OCI-M2 (cell line): Measurements from ENCODE around the gene SEC14L6.

ENCODE experiments used
- DNase-seq: peaks from one replicate; lab custom pipeline; 2025; ENCODE audit not compliant: unreplicated experiment; lab: John Stamatoyannopoulos, UW

The SEC14L6 gene

GRCh38 chr22:30500628-30501027 is 45.9 kb downstream of the SEC14L6 start:
- no peak for DNase-seq

GRCh38 chr22:30497466-30498150 is 48.9 kb downstream of the SEC14L6 start:
- DNase-seq, result no peak

DNA sequence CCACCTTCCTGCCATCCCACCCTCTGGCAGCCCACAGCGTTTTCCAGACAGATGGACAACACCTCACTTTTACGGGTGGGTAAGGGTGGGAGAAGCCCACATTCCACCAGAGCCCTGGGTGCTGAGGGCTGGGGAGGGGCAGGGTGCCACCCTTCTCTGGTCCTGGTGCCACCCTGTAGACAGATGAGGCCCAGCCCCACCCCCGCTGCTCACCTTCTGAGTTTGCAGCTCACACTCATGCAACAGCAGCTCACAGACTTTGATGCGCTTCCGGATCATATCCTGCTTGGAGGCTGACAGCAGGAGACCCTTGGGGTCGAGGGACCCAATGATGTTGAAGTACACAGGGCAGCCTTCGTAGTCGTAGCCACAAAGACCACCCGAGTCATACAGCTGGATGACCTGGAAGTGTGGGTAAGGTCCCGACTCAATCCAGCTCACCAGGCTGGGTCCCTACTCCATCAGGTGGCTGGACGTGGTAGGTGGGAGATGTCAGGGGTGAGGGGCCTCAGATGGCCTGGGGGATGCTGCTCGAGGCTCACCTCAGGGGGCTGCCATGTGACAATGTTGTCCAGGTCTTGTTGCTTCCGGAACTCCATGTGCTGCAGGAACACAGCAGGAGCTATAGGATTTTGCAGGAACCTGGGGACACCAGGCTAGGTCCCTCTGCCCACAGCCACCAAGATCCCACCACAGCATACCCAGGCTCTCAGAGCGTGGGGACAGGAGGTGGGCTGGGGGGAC is 51.3 kb downstream of the SEC14L6 start:
- DNase-seq, result no peak

GRCh38 chr22:30492144-30492543 is 54.4 kb downstream of the SEC14L6 start:
- no peak for DNase-seq

DNA sequence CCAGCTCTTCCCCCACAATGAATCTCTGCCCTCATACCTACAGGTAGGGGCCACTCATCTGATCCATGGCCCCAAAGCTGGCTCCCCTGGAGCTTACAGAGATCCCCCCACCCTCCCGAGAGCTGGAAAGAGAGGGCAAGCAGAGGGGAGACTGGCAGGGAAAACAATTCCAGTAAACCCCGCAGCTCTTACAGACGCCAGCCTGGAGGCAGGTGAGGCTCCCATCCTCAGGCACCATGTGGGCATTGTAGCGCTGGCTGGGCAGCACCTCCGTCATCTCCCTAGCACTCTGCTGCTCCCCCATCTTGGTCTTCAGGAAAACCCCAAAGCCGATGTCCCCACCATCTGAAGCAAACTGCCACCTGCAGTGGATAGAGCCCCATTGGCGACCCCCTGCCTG is 55.2 kb downstream of the SEC14L6 start:
- DNase-seq, result no peak

GRCh38 chr22:30490399-30490798 is 56.1 kb downstream of the SEC14L6 start:
- DNase-seq, result no peak

DNA sequence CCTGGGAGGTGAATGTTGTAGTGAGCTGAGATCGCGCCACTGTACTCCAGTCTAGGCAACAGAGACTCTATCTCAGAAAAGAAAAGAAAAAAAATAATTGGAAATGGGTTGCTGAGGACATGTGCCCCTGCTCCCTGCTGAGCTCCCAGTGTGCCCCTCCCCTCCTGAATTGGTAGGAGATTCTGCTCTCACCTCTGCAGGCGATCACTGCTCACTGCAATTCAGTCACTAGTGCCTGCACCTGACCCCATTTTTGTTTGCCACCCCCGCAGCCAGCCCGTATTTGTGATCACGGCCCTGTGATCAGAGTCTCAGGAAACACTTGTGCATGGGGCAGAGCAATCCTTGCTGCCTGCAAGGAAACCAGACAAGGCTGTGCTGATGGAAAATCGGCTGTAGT is 58.4 kb downstream of the SEC14L6 start:
- no peak for DNase-seq

- DNase-seq, result no peak
Observed at GRCh38 chr22:30486661-30487115, 59.9 kb downstream of the SEC14L6 start.

GRCh38 chr22:30486118-30486517 is 60.4 kb downstream of the SEC14L6 start:
- DNase-seq, result no peak

DNA sequence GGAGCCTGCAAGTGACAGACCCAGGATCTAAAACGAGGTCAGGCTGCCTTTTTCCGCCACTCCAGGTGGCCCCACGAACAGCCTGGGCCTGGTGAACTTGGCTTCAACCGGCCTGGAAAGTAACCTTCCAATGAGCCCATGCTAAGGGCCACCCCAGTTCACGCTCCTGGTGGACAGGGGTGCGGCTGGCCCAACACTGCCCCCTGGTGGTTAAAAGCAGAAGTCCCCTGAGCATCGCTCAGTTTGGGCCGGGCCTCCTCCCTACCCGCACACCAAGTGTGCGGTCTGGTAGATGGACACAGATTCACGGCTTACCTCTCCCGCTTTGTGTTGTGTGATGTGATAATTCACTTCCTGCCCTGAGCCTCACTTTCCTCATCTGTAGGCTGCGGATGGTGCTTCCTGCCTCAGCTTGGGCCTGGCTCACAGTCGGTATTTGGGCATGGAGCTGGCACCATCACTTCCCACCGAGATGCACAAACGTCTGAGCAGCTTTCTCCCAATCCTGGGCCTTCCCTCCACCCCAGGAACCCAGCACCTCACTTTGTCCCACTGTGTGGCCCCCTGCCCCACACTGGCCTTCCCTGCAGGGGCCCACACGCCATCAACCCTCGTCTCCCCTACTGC is 61.1 kb downstream of the SEC14L6 start:
- DNase-seq, result peak; percentile 2

DNA sequence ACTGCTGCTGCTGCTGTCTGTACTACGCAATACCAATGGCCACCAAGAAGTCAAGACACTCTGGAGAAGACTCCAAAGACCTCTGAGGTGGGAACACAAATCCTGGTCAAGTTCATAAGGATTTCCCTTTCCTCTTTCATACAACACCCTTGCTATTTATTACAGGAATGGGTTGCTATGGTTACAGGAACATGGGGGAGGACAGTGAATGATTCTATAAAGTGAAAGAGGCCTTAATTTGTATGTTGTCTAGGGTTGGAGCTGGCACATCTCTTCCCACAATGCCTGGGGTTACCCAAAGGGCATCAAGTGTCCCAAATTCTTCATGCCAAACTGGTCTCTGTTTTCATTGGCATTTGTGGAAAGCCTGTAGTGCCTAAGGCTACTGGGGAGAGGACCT is 63.4 kb downstream of the SEC14L6 start:
- DNase-seq, result no peak

- DNase-seq, result no peak
Observed at GRCh38 chr22:30481711-30482110, 64.8 kb downstream of the SEC14L6 start.

- DNase-seq, result no peak
Observed at GRCh38 chr22:30479981-30480380, 66.6 kb downstream of the SEC14L6 start.

GRCh38 chr22:30474683-30475424 is 71.7 kb downstream of the SEC14L6 start:
- no peak for DNase-seq

DNA sequence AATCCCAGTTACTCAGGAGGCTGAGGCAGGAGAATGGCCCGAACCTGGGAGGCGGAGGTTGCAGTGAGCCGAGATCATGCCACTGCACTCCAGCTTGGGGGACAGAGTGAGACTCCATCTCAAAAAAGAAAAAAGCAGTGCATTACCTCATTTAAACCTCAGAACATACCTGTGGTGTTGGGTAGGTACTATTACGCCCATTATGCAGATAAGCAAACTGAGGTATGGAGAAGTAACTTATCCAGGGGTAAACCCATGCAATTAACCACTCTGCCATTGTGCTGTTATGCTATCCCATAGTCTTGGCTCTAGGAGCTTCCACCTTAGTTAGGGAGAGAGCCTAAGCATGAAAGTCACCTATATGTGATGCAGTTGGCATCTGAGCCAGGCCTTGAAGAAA is 72.4 kb downstream of the SEC14L6 start:
- DNase-seq, result no peak

GRCh38 chr22:30472994-30473720 is 73.4 kb downstream of the SEC14L6 start:
- DNase-seq, result no peak
